ENCODE measurements around the gene ST6GALNAC3.

DNA sequence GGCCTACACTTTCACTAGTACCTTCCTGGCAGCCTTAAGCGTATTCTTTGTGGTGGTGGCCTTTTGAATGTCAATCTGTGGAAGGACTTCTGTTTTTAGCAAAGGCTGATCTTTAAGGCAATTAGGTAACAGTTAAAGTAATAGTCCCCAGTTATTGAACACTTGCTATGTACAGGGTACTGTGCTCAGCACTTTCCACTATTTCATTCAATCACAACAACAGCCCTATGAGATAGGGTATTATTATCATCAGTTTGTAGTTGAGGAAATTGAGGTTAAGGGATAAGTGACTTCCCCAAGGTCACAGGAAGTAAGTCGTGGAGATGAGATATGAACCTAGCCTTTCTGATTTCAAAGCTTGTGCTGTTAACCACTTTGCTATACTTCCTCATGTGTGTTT lies 185.7 kb downstream of the ST6GALNAC3 start:
- TF ChIP-seq EP300 (IDR thresholded peaks at IDR 0.05) (no peak), POLR2AphosphoS5 (IDR thresholded peaks at IDR 0.05) (no peak)
